ENCODE data around the gene PPIE.

PPIE gene

GRCh38 chr1:39721664-39722063, 17.0 kb upstream of the PPIE start:
- DNase-seq = no peak

- DNase-seq = no peak
These were observed 16.2 kb upstream of the PPIE start for GRCh38 chr1:39722495-39722894.

GRCh38 chr1:39726600-39726999, 12.1 kb upstream of the PPIE start:
- DNase-seq = no peak

GRCh38 chr1:39727221-39727931, 11.3 kb upstream of the PPIE start:
- no peak for DNase-seq

GRCh38 chr1:39727932-39728317, 10.8 kb upstream of the PPIE start:
- DNase-seq = no peak

GRCh38 chr1:39729030-39729429, 9.7 kb upstream of the PPIE start:
- DNase-seq = no peak

- no peak for DNase-seq
These were observed 8.8 kb upstream of the PPIE start for GRCh38 chr1:39729842-39730241.

- no peak for DNase-seq
These were observed 6.0 kb upstream of the PPIE start for GRCh38 chr1:39732730-39733129.

- no peak for DNase-seq
These were observed 5.5 kb upstream of the PPIE start for GRCh38 chr1:39733161-39733560.

GRCh38 chr1:39735731-39736130, 3.0 kb upstream of the PPIE start:
- DNase-seq = no peak

- no peak for DNase-seq
These were observed 1.0 kb upstream of the PPIE start for GRCh38 chr1:39737546-39738169.

GRCh38 chr1:39745016-39745670, 6.5 kb downstream of the PPIE start:
- DNase-seq = no peak

GRCh38 chr1:39751595-39751994, 12.9 kb downstream of the PPIE start:
- no peak for DNase-seq

- no peak for DNase-seq
These were observed 14.0 kb downstream of the PPIE start for GRCh38 chr1:39752703-39753102.

GRCh38 chr1:39753132-39754025, 14.7 kb downstream of the PPIE start:
- no peak for DNase-seq

- no peak for DNase-seq
These were observed 15.4 kb downstream of the PPIE start for GRCh38 chr1:39754026-39754570.

GRCh38 chr1:39754906-39755504, 16.3 kb downstream of the PPIE start:
- no peak for DNase-seq

GRCh38 chr1:39755965-39756659, 17.4 kb downstream of the PPIE start:
- DNase-seq = no peak

GRCh38 chr1:39757501-39757900, 18.8 kb downstream of the PPIE start:
- no peak for DNase-seq

- DNase-seq = no peak
These were observed 20.1 kb downstream of the PPIE start for GRCh38 chr1:39758556-39759435.

GRCh38 chr1:39759436-39759726, 20.7 kb downstream of the PPIE start:
- no peak for DNase-seq

Measured in retina (tissue), 1 donor.